NB4 (cell line): ENCODE data around the gene SRC.

Experiments
- MYC ChIP-seq: IDR thresholded peaks from 2 replicates; pipeline ENCODE4 v1.6.1; 2011; ENCODE audit warnings: low read depth, low read length
- POLR2A ChIP-seq: IDR thresholded peaks from 2 replicates; pipeline ENCODE4 v1.6.1; 2011; ENCODE audit warnings: mild to moderate bottlenecking; ENCODE audit not compliant: insufficient read length; ENCODE audit errors: extremely low read depth
- TF ChIP-seq, protein P1 (sequence below): IDR thresholded peaks from one replicate; pipeline ENCODE4 v1.5.1; 2012; ENCODE audit warnings: low read depth, low read length
- TF ChIP-seq, protein P2 (sequence below): IDR thresholded peaks from 2 replicates; pipeline ENCODE4 v1.6.1; 2011; ENCODE audit warnings: low read depth, low read length

- TF ChIP-seq, protein P1, sequence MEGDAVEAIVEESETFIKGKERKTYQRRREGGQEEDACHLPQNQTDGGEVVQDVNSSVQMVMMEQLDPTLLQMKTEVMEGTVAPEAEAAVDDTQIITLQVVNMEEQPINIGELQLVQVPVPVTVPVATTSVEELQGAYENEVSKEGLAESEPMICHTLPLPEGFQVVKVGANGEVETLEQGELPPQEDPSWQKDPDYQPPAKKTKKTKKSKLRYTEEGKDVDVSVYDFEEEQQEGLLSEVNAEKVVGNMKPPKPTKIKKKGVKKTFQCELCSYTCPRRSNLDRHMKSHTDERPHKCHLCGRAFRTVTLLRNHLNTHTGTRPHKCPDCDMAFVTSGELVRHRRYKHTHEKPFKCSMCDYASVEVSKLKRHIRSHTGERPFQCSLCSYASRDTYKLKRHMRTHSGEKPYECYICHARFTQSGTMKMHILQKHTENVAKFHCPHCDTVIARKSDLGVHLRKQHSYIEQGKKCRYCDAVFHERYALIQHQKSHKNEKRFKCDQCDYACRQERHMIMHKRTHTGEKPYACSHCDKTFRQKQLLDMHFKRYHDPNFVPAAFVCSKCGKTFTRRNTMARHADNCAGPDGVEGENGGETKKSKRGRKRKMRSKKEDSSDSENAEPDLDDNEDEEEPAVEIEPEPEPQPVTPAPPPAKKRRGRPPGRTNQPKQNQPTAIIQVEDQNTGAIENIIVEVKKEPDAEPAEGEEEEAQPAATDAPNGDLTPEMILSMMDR, result no peak
- TF ChIP-seq POLR2A, result no peak
- TF ChIP-seq, protein P2, sequence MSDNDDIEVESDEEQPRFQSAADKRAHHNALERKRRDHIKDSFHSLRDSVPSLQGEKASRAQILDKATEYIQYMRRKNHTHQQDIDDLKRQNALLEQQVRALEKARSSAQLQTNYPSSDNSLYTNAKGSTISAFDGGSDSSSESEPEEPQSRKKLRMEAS, result no peak
- TF ChIP-seq MYC, result no peak
Measured at GRCh38 chr20:37358366-37359150, 12.6 kb downstream of the SRC start.
